Body of pancreas (tissue), 4 donors: ENCODE data around the gene ADGRF3.

Experiments
- POLR2A ChIP-seq, 3 donors: fragments of 450-650 bp; IDR thresholded peaks; one replicate each; pipeline ENCODE4 v1.6.1; 2016; ENCODE audit warnings: antibody characterized with exemption in 3 of 3, mild to moderate bottlenecking in 2 of 3
- TF ChIP-seq, protein P1 (sequence below), 7 experiments: fragments of 450-650 bp in 4 of 7; fragments of 200-600 bp in 3 of 7; sonication (generic) in 3 of 7; IDR thresholded peaks; one replicate each; pipeline ENCODE4 v1.5.1; 2016 to 2019; ENCODE audit warnings: antibody characterized with exemption in 7 of 7

DNA sequence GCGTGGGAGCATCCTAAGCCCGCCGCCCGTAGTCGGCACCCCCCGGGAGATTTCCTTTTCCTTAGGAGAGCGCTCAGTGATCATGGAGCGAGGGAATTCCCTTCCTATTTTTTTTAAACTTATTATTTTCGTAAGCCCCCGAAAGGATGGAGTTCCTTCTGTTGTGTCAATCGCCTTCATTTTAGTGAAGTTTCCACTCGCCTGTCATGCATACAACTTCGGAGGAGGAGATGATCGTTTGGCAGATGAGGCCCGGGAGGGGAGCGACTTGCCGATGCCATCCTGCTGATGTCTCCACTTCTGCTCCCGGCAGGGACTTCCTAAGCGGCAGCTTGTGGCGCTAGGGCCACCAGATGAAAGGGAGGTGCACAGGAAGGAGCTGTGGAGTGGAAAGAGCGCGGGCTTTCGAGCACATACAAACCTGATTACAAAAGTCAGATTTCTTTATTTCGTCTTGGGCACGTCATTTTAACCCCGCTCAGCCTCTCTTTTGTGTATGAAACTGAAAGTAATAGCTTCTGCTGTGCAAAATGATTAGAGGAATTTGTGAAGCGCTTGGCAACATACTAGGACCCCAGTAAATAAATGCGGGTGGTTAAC lies at the start of gene ADGRF3:
- TF ChIP-seq, protein P1, sequence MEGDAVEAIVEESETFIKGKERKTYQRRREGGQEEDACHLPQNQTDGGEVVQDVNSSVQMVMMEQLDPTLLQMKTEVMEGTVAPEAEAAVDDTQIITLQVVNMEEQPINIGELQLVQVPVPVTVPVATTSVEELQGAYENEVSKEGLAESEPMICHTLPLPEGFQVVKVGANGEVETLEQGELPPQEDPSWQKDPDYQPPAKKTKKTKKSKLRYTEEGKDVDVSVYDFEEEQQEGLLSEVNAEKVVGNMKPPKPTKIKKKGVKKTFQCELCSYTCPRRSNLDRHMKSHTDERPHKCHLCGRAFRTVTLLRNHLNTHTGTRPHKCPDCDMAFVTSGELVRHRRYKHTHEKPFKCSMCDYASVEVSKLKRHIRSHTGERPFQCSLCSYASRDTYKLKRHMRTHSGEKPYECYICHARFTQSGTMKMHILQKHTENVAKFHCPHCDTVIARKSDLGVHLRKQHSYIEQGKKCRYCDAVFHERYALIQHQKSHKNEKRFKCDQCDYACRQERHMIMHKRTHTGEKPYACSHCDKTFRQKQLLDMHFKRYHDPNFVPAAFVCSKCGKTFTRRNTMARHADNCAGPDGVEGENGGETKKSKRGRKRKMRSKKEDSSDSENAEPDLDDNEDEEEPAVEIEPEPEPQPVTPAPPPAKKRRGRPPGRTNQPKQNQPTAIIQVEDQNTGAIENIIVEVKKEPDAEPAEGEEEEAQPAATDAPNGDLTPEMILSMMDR (IDR thresholded peaks at IDR 0.05) = no peak
- TF ChIP-seq POLR2A (IDR thresholded peaks at IDR 0.05) = no peak
